Measurements from ENCODE around the gene ZCCHC24. TPM values are rescaled to one million over a fixed set of nuclear protein-coding genes. Genes with fewer than 3 reads are reported as not detected.
"Not testable (repeated sequence)": the region's sequence is repeated elsewhere in the genome, so short reads cannot be mapped to it uniquely, and the experiment has no call there.

Gene ZCCHC24
- total RNA-seq, 2 donors from 2014 or later: 0.43 to 0.74 TPM

- DNase-seq (ENCODE audit: low spot score in 2 of 2) (no peak), ATAC-seq (no peak)
- Mint-ChIP-seq H3K27ac (no peak overlapping the region), H3K9me3 (no peaks in the 10 kb centered on the region), H3K36me3 (no peaks in the 10 kb centered on the region)
Observed at GRCh38 chr10:79454259-79454658, 8.8 kb upstream of the ZCCHC24 start.

GRCh38 chr10:79453392-79453791 is 8.0 kb upstream of the ZCCHC24 start:
- Mint-ChIP-seq H3K27ac (no peak overlapping the region), H3K9me3 (no peaks in the 10 kb centered on the region), H3K36me3 (no peaks in the 10 kb centered on the region)
- ATAC-seq (no peak), DNase-seq (ENCODE audit: low spot score in 2 of 2) (no peak)

GRCh38 chr10:79452174-79452611 is 6.8 kb upstream of the ZCCHC24 start:
- ATAC-seq: no peak
- H3K36me3 Mint-ChIP-seq: no peaks in the 10 kb centered on the region

DNA sequence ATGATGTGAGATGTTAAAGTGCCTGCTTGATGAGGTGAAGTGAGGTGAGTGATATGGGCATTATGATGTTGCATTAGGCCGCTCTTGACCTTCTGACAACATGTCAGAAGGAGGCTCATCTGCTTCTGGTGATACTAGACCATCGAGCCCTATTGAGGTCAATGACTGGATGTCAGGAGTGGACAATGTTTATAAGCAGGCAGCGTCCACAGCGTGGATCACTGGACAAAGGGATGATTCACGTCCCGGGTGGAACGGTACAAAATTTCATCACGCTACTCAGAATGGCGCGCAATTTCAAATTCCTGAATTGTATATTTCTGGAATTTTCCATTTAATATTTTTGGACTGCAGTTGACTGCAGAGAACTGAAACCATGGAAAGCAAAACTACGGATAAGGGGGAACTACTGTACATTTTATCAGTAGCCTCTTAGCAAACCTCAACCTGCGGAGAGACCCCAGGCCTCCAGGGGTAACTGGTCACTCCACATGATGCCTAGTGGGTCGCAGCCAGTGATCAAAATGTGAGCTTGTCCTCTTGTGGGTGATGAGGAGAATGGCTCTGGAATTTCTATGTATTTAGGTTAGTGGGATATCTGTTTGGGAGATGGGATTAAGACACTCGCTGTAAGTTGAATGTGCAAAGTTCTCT is 5.7 kb upstream of the ZCCHC24 start:
- H3K9me3 Mint-ChIP-seq: no peaks in the 10 kb centered on the region
- no peak overlapping the region for H3K27ac Mint-ChIP-seq
- H3K36me3 Mint-ChIP-seq: no peaks in the 10 kb centered on the region
- ATAC-seq: no peak
- no peak for DNase-seq (ENCODE audit: low spot score in 2 of 2)

More at GRCh38 chr10:79452174-79452611, 6.8 kb upstream of the ZCCHC24 start:
- DNase-seq (ENCODE audit: low spot score in 2 of 2): no peak
- H3K27ac Mint-ChIP-seq: peak overlapping the region in 1 of 2 donors; percentile 65
- H3K9me3 Mint-ChIP-seq: no peaks in the 10 kb centered on the region

GRCh38 chr10:79449181-79450146 is 4.0 kb upstream of the ZCCHC24 start:
- ATAC-seq (no peak), DNase-seq (ENCODE audit: low spot score in 2 of 2) (no peak)
- Mint-ChIP-seq H3K36me3 (no peaks in the 10 kb centered on the region), H3K27ac (no peak overlapping the region), H3K9me3 (no peaks in the 10 kb centered on the region)

DNA sequence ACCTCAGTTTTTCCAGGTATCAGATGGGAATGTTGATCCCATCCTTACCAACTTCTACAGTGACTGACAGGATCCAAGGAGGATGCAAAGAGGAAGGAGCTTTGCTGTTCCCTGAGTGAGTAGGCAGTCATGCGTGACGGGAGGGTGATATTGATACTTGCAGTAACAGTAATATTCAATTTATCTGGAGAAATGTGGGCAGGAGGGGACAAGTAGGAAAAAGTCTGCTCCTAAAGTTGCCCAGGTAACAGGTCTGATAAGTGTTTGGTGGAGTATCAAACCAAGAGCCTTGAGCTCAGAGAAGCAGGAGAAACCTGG is 3.3 kb upstream of the ZCCHC24 start:
- Mint-ChIP-seq H3K27ac (no peak overlapping the region), H3K36me3 (no peaks in the 10 kb centered on the region), H3K9me3 (no peaks in the 10 kb centered on the region)
- ATAC-seq (no peak), DNase-seq (ENCODE audit: low spot score in 2 of 2) (peak in 1 of 2 donors; percentile 3)

DNA sequence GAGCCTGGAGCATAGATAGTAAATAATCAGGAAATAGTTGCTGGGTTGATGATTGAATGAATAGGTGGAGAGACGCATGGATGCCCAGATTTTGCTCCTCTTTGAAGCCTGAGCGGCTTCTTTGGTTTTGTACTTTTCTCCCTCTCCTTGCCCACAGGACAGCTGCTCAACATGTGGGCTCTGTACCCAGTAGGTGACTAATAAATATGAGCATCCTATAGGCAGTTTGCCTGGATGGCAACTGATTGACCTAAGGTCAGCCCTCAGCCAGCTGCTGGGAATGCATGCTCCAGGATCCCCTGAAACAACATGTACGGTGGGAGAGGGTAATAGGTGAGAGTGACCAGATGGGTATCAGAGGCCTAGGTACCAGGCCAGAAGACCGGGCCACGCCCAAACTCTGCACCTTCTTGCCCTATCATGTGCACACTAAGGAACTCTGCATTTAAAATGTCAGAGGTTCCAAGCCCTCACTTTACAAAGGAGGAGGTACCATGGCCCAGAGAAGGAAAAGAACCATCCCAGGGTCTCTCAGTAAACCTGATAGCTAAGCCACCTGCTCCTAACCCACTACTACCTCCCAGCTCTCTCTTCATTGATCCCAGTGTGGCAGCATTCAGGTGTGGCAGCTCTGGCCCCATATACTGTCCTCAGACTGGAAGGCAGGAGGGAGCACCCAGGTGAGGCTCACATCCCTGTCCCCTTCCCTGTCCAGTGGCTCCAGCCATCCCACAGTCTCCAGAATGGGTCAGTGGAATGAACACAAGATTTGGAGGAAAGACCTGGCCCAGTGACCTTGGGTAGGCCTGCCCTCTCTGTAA is 2.7 kb upstream of the ZCCHC24 start:
- Mint-ChIP-seq H3K9me3 (no peaks in the 10 kb centered on the region), H3K36me3 (no peaks in the 10 kb centered on the region), H3K27ac (no peak overlapping the region)
- DNase-seq (ENCODE audit: low spot score in 2 of 2) (peak in 1 of 2 donors; percentile 35), ATAC-seq (no peak)

GRCh38 chr10:79447249-79447648 is 1.8 kb upstream of the ZCCHC24 start:
- not testable (repeated sequence) for H3K27ac Mint-ChIP-seq, H3K9me3 Mint-ChIP-seq, ATAC-seq, H3K36me3 Mint-ChIP-seq
- peak in 1 of 2 donors; percentile 33 for DNase-seq (ENCODE audit: low spot score in 2 of 2)

- Mint-ChIP-seq H3K27ac (no peak overlapping the region), H3K36me3 (no peaks in the 10 kb centered on the region), H3K9me3 (no peaks in the 10 kb centered on the region)
- no peak for ATAC-seq
- peak in 1 of 2 donors; percentile 54 for DNase-seq (ENCODE audit: low spot score in 2 of 2)
Observed at GRCh38 chr10:79446758-79447084, 1.3 kb upstream of the ZCCHC24 start.

DNA sequence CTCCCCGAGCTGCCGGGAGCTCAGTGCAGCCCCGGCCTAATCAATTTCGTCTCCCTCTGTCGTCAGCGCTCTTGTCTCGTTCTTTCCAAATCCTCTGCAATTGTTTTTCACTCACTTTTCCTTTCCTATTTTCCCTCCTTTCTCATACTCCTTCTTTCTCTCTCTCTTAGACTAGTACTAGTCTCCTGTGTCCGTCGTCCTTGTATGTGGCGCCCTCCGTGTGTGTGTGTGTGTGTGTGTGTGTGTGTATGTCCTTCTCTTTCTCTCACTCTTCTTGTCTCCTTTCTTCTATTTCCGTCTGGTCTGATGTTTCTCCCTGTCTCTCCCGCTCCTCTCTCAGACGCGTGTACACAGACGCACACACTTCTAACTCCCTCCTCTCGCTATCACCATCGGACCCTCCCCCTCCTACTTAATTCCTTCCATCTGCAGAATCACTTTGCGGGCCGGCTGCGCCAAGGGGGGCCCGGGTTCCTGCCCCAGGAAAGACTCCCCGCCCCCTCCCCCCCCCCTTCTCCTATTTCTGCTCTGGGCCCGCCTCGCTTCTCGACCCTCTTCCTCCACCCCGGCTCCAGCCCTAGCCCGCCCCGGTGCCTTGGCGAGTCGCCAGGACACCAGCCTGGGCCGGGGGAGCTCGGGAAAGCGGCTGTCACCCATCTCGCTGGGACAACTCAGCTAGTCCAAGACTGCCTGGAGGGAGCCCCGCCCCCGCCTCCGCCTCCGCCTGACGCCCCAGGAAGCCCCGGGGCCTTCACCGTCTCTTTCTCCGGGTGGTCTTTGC is 743 bp upstream of the ZCCHC24 start:
- no peaks in the 10 kb centered on the region for H3K9me3 Mint-ChIP-seq
- no peak overlapping the region for H3K27ac Mint-ChIP-seq
- no peak for DNase-seq (ENCODE audit: low spot score in 2 of 2)
- ATAC-seq: peak; percentile 2
- no peaks in the 10 kb centered on the region for H3K36me3 Mint-ChIP-seq

DNA sequence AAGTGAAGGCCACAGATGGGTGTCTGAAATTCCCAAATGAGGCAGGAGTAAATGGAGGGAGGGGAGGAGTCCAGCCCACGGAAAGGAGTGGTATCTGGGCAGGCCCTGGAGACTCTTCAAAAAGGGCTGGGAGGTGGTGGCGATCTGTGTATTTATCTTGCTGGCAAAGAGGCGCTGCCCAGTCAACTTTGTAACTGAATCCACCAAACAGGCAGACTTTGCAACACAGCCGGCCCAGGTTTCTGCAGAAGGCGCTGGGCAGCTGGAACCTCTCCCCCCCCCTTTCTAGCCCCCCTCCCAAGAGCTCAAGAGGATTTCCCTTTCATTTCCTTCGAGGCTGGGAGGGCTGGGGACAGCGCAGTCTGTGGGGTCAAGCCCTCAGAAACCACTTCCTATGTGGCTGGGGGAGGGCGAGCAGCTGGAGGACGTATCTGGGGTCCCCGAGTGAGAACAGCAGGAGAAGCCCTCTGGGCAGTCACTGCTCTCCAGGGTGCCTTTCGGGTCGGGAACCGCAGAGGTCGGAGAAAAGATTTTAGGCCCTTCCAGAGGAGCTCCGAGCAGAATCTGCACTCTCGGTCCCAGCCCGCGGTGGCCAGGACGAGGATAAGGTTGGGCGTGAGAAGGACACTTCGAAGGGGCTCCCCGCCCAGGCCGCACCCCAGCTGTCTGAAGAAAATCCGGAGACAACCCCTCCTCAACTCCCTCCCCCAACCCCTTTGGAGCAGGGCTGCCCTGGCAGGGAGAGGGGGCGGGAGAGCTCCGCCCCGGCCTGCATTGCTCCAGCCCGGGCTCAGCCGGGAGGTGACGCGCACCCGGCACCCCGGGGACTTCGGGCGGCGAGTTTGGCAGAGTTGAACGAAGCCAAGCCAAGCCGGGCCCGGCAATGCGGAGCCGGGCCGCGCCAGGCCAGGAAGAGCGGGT is 965 bp downstream of the ZCCHC24 start:
- H3K36me3 Mint-ChIP-seq: no peaks in the 10 kb centered on the region
- no peak overlapping the region for H3K27ac Mint-ChIP-seq
- peak; percentile 34 to 39 for ATAC-seq
- no peaks in the 10 kb centered on the region for H3K9me3 Mint-ChIP-seq
- DNase-seq (ENCODE audit: low spot score in 2 of 2): peak; percentile 59 to 62

DNA sequence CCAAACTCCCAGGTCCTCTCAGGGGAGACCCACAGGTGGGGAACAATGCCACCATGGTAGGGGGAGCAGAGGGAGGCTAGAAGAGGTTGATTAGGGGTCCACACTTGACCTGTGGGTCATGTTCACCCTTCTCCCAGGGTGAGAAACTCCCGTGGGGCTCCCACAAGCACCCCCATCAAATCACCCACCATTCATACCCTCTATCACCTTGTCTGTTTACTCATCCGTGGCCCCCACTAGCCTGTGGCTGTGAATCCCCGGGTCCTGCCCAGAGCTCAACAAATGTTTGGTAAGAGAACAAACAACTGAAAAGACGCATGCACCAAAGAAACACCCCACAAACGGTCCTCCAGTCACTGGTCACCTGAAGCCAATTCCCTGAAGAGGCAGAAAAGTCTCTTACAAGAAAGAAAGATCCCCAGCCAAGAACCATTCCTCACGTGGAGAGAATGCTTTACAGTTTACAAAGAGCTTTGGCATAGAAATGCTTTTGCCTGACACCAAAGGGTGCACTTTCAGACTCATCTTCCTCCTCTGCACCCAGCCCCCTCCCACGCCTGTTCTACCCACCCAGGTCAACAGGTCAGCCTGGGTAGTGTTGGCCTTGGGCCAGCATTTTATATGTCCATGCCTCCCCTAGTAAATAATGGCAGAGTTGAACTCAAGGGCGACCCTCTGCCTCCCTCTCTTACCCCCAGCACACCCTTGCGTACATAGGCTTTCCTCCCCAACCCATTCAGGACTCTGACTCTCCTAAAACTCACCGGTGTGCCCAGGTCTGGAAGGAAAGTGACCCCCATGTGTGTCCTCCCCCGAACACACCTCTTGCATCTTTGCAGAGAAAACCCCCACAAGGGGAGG is 1.9 kb downstream of the ZCCHC24 start:
- Mint-ChIP-seq H3K9me3 (no peaks in the 10 kb centered on the region), H3K36me3 (no peaks in the 10 kb centered on the region), H3K27ac (no peak overlapping the region)
- DNase-seq (ENCODE audit: low spot score in 2 of 2) (no peak), ATAC-seq (no peak)

DNA sequence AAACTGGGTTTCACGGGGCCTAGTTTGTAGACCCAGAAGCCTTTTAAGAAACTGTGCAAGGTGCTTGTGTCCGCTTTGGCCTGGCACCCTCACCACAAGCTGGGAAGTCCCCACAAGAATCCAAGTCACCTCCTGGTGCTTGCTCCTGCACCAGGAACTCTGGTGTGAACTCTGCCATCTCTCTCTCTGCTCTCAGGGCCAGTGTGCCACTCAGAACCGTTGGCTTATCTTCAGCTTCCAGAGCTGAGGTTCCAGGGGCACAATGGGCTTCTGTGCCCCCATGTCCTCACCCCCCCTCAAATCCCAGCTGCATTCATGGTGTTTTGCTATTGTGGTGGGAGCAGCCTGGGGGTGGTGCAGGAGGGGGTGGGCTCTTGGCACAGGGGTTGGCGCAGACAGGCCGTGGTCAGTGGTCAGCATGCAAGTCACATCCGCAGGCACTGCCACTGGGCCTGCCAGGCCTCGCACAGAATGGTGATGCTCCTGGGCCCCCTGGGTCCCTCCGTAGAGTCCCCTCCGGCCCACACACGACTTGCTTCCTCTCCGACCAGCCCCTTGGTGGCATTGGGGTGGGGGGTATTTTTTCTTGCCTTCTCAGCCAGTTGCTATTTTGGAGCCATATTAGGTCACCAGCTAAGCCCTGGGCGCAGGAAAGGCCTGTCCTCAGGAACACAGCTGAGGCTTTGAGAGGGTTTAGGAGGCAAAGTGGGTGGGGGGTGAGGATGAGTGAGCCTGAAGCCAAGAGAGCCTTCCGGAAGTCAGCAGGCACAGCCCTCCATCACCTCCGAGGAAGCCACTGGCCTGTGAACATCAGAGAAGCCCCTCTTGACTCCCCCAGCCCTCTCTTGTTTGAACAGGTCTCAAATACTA is 3.0 kb downstream of the ZCCHC24 start:
- no peak overlapping the region for H3K27ac Mint-ChIP-seq
- DNase-seq (ENCODE audit: low spot score in 2 of 2) (no peak), ATAC-seq (no peak)
- H3K9me3 Mint-ChIP-seq: no peaks in the 10 kb centered on the region
- H3K36me3 Mint-ChIP-seq: no peaks in the 10 kb centered on the region

DNA sequence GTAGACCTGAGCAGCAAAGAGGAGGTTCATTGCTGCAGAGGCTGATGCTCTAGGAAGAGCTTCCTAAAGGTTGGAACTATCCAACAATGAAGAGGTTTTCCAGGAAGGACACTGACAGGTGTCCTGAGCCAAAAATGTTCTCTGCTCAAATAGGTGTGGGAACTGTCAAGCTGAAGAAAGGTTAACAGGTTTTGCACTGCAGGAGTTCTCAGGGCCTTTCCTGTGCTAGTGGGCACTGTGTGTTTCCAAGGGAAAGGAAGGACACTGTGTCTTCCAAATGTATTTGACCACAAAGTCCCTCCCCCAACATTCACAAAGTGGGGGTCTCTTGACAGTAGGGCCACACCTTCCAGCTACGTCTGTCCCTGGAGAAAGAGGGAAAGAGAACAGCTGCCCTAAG is 4.0 kb downstream of the ZCCHC24 start:
- ATAC-seq (no peak), DNase-seq (ENCODE audit: low spot score in 2 of 2) (no peak)

More for the DNA sequence above, 4.0 kb downstream of the ZCCHC24 start:
- Mint-ChIP-seq H3K27ac (no peak overlapping the region), H3K36me3 (no peaks in the 10 kb centered on the region), H3K9me3 (no peaks in the 10 kb centered on the region)
